ENCODE measurements around the gene CDH16. TPM values are rescaled to one million over a fixed set of nuclear protein-coding genes. Genes with fewer than 3 reads are reported as not detected.
A peak's percentile ranks its signal among the peaks of the same experiment; 100 is the strongest.

The CDH16 gene
- total RNA-seq, 2 donors from 2014 or later, result not detected

GRCh38 chr16:66932076-66932475 lies 13.4 kb upstream of the CDH16 start:
- DNase-seq (ENCODE audit: low spot score), result no peak
- intact Hi-C loops (cut with DNase I), result loop anchor here in 1 of 2 donors (5.0 kb wide), 1 partner anchor 35 kb away; no protein-coding TSS in a partner anchor

GRCh38 chr16:66931665-66932064 lies 13.0 kb upstream of the CDH16 start:
- DNase-seq (ENCODE audit: low spot score), result no peak
- intact Hi-C loops (cut with DNase I), result loop anchor here in 1 of 2 donors (5.0 kb wide), 1 partner anchor 34 kb away; no protein-coding TSS in a partner anchor

GRCh38 chr16:66930189-66930588 lies 11.5 kb upstream of the CDH16 start:
- DNase-seq (ENCODE audit: low spot score), result no peak
- intact Hi-C loops (cut with DNase I), result loop anchor here in 1 of 2 donors (5.0 kb wide), 1 partner anchor 33 kb away; no protein-coding TSS in a partner anchor

DNA sequence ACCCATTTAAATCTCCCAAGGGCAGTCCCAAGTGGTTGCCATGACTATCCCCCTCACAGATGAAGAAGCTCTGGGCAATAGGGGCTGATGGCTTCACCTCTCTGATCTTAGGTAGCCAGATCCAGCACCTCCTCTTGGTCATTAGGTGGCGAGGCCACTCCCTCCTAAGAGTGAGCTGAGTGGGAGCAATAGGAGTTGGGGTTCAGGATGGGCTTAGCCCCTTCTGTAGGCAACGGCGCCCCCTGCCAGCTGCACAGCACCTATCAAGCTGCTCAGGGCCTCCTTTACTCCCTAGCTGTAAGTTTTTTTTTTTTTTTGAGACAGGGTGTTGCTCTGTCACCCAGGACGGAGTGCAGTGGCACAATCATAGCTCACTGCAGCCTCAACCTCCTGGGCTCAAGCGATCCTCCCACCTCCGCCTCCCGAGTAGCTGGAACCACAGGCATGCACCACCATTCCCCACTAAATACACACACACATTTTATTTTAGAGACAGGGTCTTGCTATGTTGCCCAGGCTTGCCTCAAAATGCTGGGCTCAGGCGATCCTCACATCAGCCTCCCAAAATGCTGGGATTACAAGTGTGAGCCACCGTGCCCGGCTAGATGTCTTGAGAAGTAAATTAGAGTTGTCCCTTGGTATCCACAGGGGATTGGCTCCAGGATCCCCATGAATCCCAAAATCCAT lies 10.2 kb upstream of the CDH16 start:
- no peak for DNase-seq (ENCODE audit: low spot score)
- intact Hi-C loops (cut with DNase I), result loop anchor here in 1 of 2 donors (5.0 kb wide), 1 partner anchor 37 kb away; no protein-coding TSS in a partner anchor

- DNase-seq (ENCODE audit: low spot score), result no peak
- intact Hi-C loops (cut with DNase I), result loop anchor here in 1 of 2 donors (5.0 kb wide), 1 partner anchor 36 kb away; no protein-coding TSS in a partner anchor
Observed at GRCh38 chr16:66927918-66928649, 9.4 kb upstream of the CDH16 start.

DNA sequence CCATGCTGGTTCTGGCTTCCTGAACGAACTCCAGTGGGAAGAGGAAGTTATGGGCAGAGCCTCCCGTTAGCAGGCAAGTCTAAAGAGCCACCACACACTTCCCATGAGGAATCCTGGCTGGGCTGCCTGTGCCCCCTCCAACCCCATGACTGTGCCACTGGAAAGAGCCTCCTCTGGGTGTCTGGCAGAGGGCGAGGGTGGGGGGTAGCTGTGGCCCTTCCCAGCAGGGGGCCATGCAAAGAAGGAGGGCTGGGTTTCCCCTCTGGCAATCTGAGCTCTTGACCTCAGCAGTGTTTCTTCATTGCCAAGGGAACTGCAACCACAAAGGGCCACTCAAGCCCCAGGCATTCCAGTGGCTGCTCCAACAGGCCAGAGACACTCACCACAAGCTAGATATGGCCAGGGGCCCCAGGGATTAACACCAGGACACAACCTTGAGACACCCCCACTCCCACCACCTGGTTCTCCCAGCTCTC lies 8.3 kb upstream of the CDH16 start:
- intact Hi-C loops (cut with DNase I), result loop anchor here in 1 of 2 donors (5.0 kb wide), 1 partner anchor 35 kb away; no protein-coding TSS in a partner anchor
- no peak for DNase-seq (ENCODE audit: low spot score)

DNA sequence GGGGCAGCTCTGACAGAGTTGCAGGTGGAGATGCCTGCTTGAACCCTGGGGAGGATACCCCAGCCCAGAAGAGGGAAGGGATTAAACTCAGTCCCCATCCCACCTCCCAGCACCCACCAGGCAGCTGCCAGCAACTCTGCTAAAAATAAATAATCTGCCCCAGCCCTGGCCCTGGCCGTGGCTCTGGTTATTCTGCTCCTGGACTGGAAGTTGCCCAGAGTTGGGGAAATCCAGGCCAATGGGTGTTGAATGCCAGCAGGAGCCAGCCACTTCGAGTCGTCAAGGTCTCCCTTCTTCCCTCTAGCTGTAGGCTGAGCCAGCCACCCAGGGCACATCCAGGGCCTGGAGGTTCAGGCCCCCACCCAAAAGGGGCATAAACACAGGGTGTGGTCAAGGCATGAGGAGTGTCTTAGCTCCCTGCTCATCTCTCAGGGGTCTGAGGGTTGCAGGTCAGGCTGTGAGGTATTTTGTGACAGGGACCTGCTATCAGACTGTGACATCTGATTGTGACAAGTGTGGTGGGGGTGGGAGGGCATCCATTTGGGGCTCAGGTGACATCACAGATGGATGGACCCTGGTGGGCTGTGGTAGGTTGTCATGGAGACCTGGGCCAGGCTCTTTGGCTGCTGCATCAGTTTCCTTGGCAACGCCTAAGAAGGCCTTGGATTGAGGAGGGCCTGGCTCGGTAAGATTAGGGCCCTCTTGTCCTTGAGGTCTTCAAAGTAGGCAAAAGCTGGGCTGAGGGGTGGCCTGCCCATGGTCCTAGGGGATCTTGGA lies 7.7 kb upstream of the CDH16 start:
- intact Hi-C loops (cut with DNase I), result loop anchor here in 1 of 2 donors (5.0 kb wide), 1 partner anchor 34 kb away; no protein-coding TSS in a partner anchor
- no peak for DNase-seq (ENCODE audit: low spot score)

- intact Hi-C loops (cut with DNase I), result loop anchor here in 1 of 2 donors (5.0 kb wide), 1 partner anchor 33 kb away; no protein-coding TSS in a partner anchor
- peak; percentile 88 for DNase-seq (ENCODE audit: low spot score)
Observed at GRCh38 chr16:66925322-66925840, 6.7 kb upstream of the CDH16 start, which contains the start of gene RRAD. RRAD (minus strand) TSS chr16:66925535; CDS start chr16:66925179, 356 bp downstream.

DNA sequence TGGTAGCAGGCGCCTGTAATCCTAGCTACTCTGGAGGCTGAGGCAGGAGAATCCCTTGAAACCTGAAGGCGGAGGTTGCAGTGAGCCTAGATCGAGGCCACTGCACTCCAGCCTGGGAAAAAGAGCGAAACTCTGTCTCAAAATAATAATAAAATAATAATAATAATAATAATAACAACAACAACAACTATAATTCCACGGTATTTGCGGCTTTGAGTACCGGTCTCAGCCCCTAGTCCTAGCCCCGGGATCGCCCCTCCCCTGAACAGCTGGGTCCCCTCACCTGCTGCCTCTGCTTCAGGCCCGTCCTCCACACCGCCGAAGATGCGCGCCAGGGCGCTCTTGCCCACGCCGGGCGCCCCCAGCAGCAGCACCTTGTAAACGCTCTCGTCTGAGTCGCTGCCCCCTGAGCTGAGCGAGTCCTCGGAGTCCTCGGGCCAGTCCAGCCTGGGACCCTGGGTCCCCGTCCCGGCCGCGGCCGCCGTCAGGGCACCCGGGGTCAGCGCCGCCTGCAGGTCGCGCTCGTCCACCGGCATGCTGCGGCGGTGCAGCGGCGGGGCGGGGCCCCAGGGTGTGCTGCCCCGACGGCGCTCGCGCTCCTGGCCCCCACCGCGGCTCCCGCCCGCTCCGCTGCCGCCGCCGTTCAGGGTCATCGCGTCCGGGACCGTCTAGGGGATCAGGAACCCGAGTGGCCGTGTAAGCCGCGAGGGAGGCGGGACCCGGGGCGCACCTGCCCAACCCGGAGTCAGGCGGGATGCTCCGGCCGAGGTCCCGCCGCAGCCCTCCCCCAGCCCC lies 6.0 kb upstream of the CDH16 start:
- intact Hi-C loops (cut with DNase I), result loop anchor here in 1 of 2 donors (5.0 kb wide), 1 partner anchor 32 kb away; no protein-coding TSS in a partner anchor
- no peak for DNase-seq (ENCODE audit: low spot score)

DNA sequence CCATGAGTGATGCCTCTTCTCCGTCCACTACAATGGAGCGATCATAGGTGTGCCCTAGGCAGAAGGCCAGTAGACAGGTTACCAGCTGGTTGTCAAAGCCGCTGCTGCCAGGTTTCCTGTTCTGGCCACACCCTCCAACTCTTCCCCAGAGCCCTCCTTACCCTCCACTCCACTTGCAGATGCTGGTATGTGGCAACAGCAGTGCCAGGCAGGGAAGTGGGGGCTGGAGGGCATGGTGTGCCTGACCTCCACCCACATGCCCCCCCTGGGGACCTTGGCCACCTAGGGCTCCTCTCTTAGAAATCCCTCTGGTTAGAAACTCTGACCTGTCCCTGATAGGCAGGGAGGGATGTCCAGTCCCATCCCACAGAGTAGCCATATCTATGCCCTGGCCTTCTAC lies 5.2 kb upstream of the CDH16 start:
- intact Hi-C loops (cut with DNase I), result no loop called here
- no peak for DNase-seq (ENCODE audit: low spot score)

DNA sequence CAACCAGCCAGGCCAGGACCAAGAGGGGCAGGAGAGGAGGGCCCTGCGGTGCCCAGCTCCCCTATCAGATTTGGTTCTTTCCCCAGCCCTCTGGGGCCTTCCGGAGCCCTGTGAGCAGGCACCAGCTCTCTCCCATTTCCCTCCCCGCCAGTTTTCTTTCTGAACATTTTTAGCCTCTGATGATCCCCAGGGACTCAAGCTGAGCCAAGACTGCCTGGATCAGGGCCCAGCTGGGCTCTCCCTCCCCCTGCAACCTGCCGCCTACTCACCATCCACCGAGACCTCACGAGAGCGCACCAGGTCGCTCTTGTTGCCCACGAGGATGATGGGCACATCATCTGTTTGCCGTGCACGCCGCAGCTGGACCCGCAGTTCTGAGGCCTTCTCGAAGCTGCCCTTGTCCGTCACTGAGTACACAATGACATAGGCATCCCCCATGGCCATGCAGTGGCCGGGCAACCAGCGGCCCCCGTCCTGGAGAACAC lies 4.6 kb upstream of the CDH16 start:
- intact Hi-C loops (cut with DNase I), result no loop called here

DNA sequence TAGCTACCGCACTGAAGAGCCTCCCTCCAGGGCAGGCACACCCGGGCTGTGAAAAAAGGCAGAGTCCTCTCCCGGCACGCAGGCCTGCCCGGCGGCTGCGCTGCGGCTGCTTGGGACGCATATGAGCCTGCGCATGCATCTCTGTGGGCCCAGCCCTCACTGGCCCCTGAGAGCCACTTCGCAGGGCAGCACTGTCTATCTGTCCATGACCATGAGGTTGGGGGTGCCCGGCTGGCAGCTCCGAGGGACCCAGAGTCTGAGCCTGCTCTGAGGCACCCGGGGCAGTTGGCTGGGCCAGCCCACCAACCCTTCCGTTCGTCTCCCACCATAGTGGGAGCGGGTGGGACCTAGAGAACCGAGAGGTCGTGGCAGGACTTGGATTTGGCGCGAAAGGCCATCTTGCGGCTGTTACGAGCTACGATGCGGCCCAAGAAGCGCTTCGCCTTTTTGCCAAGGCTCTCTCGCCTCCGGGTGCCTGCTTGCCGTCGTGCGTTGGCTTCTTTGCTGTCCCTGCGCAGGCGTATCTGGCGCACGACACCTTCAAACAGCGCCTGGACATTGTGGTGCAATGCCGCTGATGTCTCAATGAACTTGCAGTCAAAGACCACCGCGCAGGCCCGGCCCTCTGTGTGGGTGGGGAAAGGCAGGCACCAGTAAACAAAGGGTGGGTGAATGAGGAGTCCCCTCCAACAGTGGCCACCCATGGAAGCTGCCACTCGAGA lies 3.2 kb upstream of the CDH16 start:
- intact Hi-C loops (cut with DNase I), result no loop called here
- DNase-seq (ENCODE audit: low spot score), result no peak

More for the DNA sequence above, 4.6 kb upstream of the CDH16 start:
- DNase-seq (ENCODE audit: low spot score), result no peak

DNA sequence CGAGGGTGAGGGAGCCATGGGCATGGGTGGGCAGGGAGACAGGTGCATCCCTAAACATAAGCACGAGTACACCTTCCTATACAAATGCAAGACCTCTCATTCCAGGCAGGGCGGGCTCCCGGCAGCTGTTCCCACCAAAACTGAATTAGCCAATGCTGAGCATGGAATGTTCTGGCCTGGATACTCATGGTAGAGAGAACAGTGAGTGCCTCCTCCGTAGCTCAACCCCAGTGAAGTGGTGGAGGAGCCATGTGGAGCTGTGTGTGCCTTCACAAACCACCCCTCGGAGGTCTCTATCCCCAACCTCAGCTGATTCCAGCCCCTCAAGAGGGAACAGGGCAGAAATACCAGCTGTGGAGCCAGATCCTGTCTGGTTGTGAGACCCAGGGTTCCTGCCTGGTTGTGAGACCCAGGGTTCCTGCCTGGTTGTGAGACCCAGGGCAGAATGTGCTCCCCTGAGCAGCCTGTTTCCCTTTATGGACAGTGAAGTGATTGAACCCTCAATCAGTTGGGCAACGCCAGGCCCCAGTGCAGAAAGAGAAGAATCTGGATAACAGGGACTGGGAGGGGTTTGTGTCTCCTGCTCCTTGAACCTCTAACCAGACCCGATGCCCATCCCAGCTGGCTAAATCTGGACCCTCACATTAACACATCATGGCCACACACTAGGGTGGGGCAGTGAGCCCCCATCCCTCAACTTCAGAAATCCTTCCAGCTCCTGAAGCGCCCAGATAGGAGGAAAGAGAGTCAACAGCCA lies 2.4 kb upstream of the CDH16 start:
- intact Hi-C loops (cut with DNase I), result no loop called here
- DNase-seq (ENCODE audit: low spot score), result no peak

DNA sequence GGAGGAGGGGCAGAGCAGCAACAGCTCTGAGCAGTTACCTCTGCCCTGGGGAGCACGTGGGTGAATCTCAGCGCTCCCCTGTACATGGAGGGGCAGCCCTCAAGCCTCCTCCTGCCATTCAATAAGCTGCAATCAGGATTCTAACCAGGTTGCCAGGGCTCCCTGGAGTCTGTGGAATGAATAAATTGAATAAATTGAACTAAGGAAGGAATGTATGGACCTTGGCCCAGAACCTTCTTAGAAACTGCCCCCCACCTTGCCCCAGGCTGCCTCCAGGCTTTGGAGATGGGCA lies 1.6 kb upstream of the CDH16 start:
- DNase-seq (ENCODE audit: low spot score), result no peak
- intact Hi-C loops (cut with DNase I), result no loop called here

GRCh38 chr16:66919569-66920298 lies 1.0 kb upstream of the CDH16 start:
- no peak for DNase-seq (ENCODE audit: low spot score)
- intact Hi-C loops (cut with DNase I), result no loop called here

DNA sequence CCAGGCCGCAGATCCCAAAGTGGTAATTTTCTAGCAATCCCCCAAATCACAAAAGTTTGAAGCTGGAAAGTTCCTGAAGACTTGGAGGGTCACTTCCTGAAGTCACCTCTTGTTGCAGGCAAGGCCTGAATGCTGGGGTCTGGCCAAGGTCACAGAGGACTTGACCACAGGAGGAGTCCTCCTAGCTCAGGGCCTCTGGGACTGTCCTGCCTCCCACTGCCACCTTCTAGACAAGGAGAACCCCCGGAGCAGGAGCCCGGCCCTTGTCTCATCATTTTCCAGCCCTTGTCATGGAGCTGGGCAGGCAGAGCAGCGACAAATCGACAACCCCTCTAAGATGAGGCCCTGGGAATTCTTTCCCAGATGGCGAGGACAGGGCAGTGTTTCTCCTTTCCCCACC lies 330 bp downstream of the CDH16 start:
- intact Hi-C loops (cut with DNase I), result no loop called here
- no peak for DNase-seq (ENCODE audit: low spot score)

All from posterior vena cava (tissue), 2 donors.